ENCODE results near the gene SPATA2.

Gene SPATA2

GRCh38 chr20:49928411-49929141, 13.2 kb upstream of the SPATA2 start:
- DNase-seq, result peak; percentile 58

DNA sequence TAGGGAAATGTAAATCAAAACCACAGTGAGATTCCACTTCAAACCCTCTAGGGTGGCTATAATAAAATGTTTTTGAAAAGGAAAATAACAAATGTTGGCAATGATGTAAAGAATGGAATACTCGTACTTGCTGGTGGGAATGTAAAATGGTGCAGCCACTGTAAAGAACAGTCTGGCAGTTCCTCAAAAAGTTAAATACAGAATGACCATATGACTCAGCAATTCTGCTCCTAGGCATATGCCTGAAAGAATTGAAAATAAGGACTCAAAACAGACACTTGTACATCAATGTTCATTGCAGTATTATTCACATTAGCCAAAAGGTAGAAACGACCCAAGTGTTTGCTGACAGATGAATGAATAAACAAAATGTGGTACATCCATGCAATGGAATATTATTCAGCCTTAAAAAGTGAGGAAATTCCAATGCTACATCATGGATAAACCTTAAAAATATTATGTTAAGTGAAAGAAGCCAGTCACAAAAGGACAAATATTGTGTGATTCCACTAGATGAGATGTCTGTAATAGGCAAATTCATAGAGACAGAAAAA, 10.6 kb upstream of the SPATA2 start:
- DNase-seq, result no peak

DNA sequence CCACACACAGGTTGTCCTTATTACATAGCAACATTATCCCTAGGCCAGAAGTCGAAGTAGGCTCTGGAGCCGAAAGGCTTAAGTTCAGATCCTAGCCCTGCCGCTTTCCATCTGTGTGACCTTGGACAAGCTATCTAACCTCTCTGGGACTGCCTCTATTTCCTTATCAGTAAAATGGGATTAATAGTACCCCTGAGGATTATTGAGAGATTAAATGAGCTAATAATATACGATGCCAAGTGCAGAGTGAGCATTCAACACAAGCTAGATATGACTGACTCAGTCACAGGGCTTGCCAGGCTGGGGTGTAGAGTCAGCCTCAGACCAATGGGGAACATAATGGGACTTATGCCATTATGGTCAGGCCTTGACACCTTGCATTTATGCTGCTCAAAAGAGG, 8.9 kb upstream of the SPATA2 start:
- DNase-seq, result no peak

DNA sequence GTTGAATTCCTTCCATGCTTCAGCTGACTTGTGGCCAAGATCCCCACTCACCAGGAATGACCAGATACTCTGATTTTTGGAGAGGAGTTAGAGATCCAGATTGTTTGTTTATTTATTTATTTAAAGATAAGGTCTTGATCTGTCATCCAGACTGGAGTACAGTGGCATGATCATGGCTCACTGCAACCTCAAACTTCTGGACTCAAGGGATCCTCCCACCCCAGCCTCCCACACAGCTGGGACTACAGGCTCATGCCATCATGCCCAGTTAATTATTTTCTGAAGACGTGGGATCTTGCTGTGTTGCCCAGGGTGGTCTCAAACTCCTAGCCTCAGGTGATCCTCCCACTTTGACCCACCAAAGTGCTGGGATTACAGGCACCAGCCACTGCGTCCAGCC, 4.1 kb upstream of the SPATA2 start:
- DNase-seq, result no peak

DNA sequence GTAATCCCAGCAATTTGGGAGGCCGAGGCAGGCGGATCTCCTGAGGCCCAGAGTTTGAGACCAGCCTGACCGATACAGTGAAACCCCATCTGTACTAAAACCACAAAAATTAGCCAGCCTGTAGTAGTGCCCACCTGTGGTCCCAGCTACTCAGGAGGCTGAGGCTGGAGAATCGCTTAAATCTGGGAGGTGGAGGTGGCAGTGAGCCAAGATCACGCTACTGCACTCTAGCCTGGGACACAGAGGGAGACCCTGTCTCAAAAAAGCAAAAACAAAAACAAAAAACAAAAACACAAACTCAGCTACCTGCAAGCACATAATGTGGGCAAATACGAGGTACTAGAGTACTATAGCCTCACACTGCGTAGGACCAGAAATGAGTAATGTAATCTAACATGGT, 3.7 kb upstream of the SPATA2 start:
- DNase-seq, result no peak

DNA sequence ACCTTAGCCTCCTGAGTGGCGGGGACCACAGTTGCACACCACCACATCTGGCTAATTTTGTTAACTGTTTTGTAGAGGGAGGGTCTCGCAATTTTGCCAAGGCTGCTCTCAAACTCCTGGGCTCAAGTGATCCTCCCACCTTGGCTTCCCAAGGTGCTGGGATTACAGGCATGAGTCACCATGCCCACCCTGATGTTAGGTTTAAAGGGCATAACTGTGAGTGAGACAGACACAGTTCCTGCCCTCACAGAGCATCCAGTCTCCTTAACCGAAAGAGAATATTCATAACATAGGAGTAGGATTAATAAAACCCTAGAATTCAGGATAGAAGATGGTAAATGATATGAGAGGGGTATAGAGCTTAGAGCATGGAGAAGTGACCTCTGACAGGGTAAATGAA, 3.1 kb upstream of the SPATA2 start:
- no peak for DNase-seq

DNA sequence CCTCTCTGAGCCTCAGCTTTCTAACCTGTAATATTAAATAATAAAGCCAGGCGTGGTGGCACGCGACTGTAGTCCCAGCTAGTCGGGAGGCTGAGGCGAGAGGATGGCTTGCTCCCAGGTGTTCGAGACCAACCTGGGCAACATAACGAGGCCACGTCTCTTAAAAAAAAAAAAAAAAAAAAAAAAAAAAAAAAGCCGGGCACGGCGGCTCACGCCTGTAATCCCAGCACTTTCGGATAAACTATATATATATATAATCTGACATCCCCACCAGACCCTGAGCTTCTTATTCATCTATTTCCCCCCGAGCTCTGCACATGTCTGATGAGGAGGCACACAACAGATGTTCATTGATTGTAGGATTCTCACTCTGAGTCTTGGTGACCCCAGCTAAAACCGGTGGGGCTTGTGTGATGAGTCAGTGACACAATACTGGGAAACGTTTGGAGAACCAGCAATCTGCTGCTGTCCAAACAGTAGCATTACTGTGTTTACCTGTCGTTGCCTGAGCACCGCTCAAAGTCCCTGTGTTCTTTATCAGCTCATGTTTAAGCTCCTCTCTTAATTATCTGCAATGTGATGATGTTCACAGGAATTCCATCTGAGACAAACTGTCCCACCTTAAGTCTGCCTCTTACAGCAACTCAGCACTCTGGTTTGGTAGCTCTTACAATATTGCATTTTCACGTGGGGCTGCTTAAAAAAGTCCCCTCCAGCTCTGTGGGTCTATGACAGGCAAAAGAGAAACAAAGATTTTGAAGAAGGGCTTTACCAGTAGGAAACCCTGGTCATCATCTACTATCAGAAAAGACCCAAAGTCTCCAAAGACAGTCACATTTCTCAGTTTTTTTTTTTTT, 1.0 kb upstream of the SPATA2 start:
- DNase-seq, result no peak

DNA sequence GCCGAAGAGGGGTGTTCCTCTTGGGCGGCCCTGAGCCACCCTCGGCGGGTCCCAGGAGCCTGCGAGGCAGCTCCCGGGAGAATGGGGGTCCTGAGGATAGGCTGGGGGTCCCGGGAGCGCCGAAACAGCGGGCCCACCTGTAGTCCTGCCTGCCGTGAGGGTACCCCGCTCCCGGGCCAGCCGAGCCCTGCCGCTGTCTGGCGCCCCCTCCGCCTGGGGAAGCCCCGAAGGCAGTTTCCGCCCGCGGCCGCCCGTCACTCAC, 280 bp downstream of the SPATA2 start:
- DNase-seq, result no peak

DNA sequence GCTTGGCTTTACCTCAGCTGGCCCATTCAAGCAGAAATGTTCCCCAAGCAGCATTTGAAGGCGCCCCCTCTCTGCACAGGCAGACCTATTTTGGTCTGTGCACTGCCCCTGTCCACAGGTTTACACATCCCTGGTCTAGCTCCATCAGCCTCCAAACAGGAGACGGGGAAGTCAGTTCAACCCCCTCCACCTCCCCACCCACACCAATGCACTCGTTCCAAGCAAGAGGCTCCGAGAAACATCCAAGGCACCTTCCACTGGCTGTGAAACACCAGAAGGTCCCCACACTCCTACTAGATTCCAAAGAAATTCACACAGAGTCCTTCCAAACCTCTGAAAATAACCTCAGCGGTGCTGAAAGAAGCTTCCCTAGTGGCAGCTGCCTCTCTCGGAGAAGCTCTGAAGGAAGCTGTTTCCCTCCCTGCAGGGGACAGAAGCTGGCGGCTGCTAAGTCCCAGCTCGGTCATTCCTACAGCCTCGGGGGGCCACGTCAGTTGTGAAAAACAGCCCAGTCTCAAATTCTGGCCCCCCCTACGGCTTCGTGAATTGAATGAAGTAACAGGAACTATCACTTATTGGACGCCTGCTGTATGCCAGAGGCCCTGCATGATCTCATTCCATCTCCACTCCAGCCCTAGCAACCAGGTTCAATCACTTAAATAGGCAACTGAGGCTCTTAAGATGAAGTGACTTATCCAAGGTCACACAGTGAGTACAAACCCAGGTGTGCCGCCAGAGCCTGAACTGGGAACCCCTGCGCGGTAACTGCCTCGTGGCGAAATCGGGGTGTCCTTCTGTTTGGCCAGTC, 815 bp downstream of the SPATA2 start:
- no peak for DNase-seq

- DNase-seq, result no peak
These were observed 1.8 kb downstream of the SPATA2 start for GRCh38 chr20:49913399-49914047.

GRCh38 chr20:49910340-49910706, 5.0 kb downstream of the SPATA2 start:
- DNase-seq, result no peak

- DNase-seq, result no peak
These were observed 5.6 kb downstream of the SPATA2 start for GRCh38 chr20:49909499-49910339.

GRCh38 chr20:49908258-49908565, 7.1 kb downstream of the SPATA2 start:
- no peak for DNase-seq

DNA sequence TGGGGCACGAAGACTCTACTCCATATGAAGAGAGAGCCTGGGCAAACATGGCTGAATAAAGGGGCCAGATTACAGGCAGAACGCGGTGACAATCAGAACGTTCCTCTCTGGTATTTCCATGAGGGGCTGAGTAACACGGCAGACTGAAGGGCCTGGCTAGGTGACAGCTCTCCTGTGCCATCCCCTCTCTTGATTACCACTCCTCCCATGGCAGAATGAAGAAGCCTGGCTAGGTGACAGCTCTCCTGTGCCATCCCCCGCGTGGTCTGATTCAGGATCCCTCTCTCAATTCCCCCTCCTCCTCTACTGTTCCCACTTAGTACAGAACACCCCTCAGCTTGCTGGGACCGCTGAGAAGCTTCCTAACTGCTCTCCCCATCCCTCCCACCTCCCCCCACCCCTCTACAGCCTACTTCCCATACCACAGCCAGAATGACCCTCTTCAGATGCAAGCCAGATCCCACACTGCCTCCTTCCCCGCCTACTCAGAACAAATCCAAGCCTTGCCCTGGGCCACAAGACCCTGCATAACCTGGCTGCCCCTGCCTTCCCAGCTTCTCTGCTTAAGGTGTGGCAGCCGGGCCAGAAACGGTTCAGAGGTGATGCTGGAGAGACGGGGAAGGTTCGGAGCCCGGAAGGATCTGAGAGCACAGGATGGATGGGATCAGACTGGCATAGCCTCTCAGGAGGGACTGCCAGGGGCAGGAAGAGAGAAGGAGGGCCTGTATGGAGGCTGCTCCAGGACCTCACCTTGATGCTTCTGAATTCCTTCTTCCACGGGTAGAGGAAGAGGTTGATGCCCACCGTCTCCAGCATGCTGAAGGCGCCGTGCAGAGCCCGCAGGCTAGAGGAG, 7.7 kb downstream of the SPATA2 start:
- no peak for DNase-seq

GRCh38 chr20:49906615-49907154, 8.6 kb downstream of the SPATA2 start:
- no peak for DNase-seq

DNA sequence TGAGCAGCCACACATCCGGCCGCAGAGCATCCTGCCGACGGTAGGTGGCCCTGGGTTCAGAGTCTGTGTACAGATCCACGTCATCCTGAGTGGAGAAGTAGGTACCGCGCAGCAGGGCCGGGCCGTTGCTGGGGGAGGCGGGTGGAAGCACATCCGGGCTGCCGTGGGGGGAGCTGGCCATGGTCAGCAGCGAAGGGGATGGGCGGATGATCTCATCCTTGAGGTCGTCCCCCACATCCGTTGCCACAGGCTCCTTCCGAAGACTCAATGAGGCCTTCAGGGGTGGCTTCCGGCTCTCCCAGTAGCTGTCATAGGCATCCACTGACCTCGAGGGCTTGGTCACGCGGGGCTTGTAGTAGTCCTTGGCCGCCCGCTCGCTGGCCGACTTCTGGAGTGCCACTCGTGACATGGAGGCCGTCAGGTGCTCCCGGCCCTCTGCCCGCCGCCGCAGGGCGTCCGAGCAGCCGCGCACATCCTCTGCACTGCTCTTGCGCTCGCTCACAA, 9.2 kb downstream of the SPATA2 start:
- DNase-seq, result no peak

DNA sequence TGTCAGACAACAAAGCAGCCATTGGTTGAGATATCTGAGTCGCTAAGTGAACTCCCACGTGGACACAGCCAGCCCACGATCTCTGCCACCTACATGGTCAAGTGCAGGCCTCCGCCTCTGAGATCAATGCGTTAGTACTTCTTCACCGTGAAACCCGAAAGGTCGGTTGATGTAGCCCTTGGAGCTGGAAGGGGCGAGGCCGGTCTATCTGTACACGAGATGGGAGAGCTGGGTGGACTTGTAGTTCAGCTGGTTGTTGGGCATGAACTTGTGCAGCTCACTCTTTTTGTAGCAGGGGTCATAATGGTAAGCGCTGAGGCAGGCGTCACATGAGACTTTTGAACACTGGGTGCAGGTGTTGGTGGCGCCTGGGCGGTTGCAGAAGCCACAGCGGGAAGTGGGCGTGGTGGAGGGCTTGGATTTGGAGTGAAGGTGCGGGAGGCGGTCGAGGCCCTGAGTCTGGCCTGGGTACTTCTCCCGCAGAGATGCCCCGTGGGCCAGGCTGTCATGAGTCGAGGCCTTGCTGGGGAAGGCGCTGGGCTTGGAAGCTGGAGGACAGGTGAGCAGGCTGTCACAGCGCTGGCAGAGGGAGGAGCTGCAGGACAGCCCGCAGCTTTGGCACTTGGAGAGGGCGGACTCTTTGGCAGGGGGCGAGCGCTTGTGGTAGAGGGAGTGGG, 9.8 kb downstream of the SPATA2 start:
- DNase-seq, result no peak

GRCh38 chr20:49904440-49905214, 10.7 kb downstream of the SPATA2 start:
- no peak for DNase-seq

GRCh38 chr20:49901588-49901987, 13.7 kb downstream of the SPATA2 start:
- DNase-seq, result no peak
